ENCODE data around the gene TRIB2. TPM values are rescaled to one million over a fixed set of nuclear protein-coding genes. Genes with fewer than 3 reads are reported as not detected.
A peak's percentile ranks its signal among the peaks of the same experiment; 100 is the strongest.
"Not testable (repeated sequence)": the region's sequence is repeated elsewhere in the genome, so short reads cannot be mapped to it uniquely, and the experiment has no call there.

The TRIB2 gene
- 100 to 1,000 TPM; 173 to 219 (median 198) TPM for polyA plus RNA-seq (ENCODE audit: insufficient read length in 4 of 4)

DNA sequence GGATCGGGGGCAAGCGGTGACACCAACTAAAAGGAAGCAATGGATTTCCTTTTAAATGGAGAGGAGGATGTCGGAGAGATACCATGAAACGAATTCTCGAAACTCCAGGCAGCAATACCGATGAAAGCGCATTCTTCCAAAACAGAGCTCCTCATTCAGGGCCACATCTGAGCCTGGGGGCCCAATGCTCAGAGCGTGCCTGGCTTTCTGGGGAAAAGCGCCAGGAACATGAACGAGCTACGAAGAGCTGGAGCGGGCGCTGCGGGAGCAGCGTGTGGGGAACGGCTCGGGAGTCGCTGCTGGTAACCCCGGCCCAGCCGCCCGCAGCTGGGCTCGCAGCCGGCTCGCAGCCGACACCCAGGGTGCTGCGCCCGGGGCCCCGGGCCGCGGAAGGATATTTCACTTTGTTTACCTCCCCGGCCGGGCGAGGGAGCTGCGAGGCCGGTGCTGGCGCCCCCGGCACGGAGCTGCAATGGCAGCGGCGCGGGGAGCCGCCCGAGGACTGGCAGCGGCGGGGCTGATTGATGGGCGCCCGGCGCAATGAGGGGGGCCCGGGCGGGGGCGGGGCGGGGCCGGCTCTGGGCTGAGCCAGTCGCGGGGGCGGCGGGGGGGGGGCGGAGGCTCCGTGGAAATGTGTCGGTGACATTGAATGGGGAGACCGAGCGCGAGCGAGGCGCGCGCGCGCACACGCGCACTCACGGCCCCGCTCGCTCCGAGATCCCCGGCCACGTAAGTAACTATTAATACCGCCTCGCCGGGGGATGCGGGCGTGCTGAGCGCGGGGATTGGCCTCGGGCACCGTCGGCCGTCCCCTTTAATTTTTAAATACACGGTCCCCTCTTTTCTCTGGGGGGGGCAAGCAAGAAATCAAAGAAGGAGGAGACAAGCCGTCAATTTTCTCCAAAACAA is at the start of gene TRIB2:
TRIB2 (plus strand) TSS at position 655 of the 909 bp plus-strand sequence. CDS start 1,372 bp downstream, outside the sequence.
- DNase-seq (ENCODE audit: low read depth in 4 of 4, low spot score in 2 of 4) = peak in 1 of 4 donors; percentile 84

- DNase-seq (ENCODE audit: low read depth in 4 of 4, low spot score in 2 of 4) = no peak
These were observed 47.7 kb upstream of the TRIB2 start for GRCh38 chr2:12669036-12669435.

DNA sequence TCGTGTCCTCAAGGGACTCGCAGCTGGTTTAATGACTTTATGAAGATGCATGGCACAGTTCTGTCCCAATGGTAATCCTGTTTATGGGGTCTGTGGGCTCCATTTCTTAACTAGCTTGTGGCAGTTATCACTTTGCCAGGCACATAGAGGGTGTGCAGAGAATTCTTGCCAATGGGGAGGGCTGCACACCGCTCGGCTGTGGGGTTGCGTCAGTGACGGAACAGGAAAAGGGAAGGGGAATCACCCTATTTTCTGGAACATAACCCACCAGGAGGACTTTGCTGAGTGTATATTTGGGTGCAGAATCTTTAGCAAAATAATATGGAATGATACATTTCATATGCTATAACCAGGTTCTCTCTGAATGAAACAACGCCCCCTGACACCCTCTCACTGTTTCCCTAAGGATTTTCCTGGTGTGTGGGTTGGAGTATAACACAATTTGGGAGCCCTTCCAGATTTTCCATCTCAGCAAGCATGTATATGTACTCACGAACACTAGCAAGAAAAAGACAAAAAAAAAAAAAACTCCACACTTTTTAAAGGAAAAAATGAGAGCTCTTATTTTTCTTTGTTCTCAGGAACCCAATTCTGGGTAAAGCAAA is 43.9 kb upstream of the TRIB2 start:
- DNase-seq (ENCODE audit: low read depth in 4 of 4, low spot score in 2 of 4) = no peak

DNA sequence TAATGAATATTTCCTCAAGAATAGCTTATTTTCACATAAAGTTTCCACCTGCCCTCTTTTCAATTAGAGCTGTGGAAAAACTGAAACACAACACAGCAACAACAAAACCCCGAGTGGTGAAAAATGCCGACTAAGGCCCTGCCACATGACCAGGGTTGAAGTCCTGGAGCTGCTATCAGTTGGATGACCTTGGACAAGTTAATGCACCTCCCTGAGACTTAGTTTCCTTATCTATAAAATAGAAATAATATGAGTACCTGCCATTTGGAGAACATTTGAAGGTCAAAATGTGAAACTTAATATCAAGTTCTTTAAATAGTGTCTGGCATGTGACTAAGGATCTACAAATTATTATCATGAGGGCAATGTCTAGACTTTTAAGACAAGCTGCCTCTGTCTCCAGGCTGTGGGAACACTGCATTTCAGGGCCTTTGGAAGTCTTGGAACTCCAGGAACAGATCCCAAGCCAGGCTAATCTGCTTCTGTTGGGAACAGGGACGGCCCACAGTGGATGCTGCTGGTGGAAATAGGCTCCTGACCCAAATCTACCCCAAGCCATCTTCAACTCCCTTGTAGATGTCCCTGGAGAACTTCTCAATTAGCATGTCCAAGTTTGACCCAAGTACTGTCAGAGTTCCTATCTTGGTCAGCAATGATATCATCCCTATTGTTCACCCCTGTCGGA is 42.0 kb upstream of the TRIB2 start:
- DNase-seq (ENCODE audit: low read depth in 4 of 4, low spot score in 2 of 4) = no peak

DNA sequence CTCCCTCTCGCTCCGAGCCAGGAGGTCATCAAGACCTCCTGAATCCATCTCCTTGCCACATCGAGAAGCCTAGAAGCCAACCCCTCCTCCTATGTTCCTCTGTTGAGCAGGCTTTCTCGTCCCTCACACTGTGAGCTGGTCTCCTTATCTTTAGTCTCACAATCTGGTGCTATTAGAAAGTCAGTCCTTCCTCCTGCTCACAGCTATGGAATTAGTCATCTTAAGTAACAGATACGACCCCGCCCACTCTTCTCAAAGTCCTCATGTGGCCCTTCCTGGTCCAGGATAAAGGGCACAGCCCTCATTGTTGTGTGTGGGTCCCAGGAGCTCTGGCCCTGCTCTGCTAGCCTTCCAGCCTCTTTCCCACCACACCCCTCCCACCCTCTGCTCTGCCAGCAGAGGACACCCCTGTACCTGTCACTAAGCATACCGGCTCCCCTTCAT is 41.4 kb upstream of the TRIB2 start:
- DNase-seq (ENCODE audit: low read depth in 4 of 4, low spot score in 2 of 4) = no peak

DNA sequence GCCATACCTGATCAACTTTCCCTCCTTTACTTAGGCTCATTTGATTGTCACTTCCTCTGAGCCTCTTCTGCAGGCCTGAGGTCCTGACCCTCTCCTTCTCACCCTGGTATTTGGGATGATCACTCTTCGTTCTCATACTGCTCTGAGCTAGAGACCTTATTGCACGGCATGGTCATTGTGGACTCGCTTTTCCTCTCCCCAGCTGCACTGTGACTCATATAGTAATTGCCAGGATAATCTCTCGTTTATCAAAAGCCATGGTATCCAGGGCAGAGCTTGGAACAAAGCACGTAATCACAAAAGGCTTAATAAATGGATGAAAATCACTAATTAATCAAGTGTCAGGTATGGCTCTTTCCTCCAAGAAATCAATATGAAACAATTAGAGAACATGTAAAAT is 40.9 kb upstream of the TRIB2 start:
- no peak for DNase-seq (ENCODE audit: low read depth in 4 of 4, low spot score in 2 of 4)

GRCh38 chr2:12676771-12677170 is 40.0 kb upstream of the TRIB2 start:
- DNase-seq (ENCODE audit: low read depth in 4 of 4, low spot score in 2 of 4) = no peak

DNA sequence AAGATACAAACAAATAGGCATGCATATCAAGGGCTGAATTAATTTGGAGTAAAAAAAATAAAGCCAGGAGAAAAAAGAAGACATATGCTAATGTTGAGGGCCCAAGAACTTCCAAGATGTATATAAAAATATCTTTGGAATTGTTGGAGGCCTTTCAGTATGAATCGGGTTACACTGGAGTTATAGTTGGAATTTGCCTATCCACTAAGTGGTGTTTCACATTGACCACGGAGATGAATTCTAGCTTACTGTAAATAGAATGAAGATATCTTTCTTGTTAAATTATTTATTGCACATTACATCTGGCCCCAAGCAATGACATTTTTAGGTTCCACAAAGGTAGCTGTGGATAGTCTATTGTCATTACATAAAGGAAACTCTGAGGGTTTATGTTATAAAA is 38.5 kb upstream of the TRIB2 start:
- no peak for DNase-seq (ENCODE audit: low read depth in 4 of 4, low spot score in 2 of 4)

- no peak for DNase-seq (ENCODE audit: low read depth in 4 of 4, low spot score in 2 of 4)
These were observed 37.1 kb upstream of the TRIB2 start for GRCh38 chr2:12679550-12680072.

DNA sequence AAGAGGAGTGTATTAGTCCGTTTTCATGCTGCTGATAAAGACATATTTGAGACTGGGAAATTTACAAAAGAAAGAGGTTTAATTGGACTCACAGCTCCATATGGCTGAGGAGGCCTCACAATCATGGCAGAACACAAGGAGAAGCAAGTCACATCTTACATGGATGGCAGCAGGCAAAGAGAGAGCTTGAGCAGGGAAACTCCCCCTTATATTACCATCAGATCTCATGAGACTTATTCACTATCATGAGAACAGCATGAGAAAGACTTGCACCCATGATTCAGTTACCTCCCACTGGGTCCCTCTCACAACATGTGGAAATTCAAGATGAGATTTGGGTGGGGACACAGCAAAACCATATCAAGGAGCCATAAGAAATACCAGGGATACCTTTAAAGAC is 36.6 kb upstream of the TRIB2 start:
- not testable (repeated sequence) for DNase-seq (ENCODE audit: low read depth in 4 of 4, low spot score in 2 of 4)

GRCh38 chr2:12682017-12682416 is 34.7 kb upstream of the TRIB2 start:
- no peak for DNase-seq (ENCODE audit: low read depth in 4 of 4, low spot score in 2 of 4)

DNA sequence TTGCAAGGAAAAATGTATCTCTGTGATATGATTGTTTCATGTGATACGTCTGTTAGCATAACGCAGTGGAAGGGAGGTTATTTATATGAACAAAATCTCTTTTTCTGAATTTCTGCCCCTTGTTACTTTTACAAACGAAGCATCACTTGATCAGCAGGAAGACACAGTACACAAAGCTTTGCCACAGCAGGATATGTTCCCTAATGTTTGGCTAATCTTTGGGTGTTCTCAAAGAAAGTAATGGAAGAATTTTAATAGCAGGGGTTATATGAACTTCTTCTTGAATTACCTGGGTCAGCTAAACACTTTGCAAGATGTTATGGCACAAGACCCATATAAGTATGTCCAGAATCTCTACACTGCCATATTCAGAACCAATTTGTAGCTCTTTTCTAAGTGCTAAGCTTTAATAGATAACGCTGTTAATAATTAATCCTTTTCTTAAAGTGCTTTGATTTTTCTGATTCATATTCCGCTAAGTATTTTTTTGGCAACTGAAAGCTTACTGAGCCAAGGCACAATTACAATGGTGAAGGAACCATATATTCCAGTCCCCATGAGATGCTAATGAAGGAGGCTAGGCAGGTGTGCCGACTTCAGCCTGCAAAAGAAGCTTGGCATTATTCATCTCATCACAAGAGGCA is 33.2 kb upstream of the TRIB2 start:
- no peak for DNase-seq (ENCODE audit: low read depth in 4 of 4, low spot score in 2 of 4)

DNA sequence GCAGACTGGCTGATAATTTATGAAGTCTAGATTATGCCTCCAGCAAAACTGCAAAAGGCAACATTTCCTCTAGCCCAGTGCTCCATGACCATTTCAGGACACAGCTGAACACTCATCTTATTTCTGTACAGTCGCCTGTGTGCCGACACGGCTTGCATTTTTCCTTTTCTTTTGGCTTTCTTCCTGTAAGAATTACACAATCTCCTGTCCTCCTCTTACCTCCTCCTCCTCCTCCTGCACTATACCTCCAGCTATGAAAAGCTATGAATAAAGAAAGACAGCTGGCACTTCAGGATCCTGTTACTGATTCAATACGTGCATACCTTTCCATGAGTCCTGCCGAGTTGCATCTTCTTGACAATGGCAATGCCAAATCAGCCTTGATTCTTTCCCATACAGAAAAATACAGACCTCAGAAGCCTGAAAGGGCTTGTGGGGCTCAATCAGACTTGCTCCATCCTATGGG is 32.2 kb upstream of the TRIB2 start:
- no peak for DNase-seq (ENCODE audit: low read depth in 4 of 4, low spot score in 2 of 4)

GRCh38 chr2:12685145-12685544 is 31.6 kb upstream of the TRIB2 start:
- no peak for DNase-seq (ENCODE audit: low read depth in 4 of 4, low spot score in 2 of 4)

GRCh38 chr2:12685956-12686355 is 30.8 kb upstream of the TRIB2 start:
- no peak for DNase-seq (ENCODE audit: low read depth in 4 of 4, low spot score in 2 of 4)

DNA sequence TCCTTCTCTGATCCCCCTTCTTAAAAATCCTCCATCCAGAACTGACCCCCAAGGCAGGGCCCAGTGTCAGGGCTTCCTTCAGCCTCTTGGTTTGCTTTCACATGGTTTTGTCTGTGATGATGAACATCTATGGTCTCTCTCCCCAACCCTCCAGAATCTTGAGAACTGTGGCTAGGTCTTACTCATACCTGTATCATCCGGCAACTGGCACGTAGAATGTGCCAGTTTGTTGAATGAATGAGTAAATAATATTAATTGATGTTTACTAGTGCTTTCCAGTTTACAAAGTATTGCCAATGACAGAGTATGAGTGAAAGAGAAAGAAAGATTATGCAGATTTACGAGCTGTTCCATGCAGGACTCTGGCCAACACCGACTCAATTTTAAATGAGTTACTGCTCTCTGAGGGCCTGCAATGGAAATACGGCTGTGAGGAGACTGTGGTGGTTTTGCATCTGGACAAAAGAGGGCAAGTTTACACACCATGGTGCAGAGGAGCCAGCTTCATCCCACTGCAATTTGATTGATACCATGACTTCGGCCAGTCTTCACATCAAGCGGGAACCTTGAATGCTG is 29.9 kb upstream of the TRIB2 start:
- DNase-seq (ENCODE audit: low read depth in 4 of 4, low spot score in 2 of 4) = no peak

- DNase-seq (ENCODE audit: low read depth in 4 of 4, low spot score in 2 of 4) = no peak
These were observed 28.6 kb upstream of the TRIB2 start for GRCh38 chr2:12688091-12688490.

DNA sequence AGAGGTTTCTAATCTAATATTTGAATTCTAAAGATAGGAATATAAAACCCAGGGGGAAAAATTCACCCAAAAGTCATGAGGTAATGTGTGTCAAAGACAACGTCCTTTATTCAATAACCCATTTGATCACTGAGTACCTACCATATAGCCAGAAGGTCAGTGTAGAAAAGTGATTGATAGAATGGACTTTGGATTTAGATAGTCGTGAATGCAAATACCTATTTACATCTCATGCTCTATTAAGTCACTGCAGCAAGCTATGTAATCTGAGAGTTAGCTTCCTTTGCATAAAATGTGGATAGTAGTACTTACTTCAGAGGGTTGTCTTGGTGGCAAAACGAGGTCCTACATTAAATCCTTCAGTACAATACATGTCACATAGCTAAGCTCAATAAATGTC is 27.8 kb upstream of the TRIB2 start:
- no peak for DNase-seq (ENCODE audit: low read depth in 4 of 4, low spot score in 2 of 4)

- no peak for DNase-seq (ENCODE audit: low read depth in 4 of 4, low spot score in 2 of 4)
These were observed 23.2 kb upstream of the TRIB2 start for GRCh38 chr2:12693509-12693908.
